GM12865 (cell line): ENCODE measurements around the gene AMELY.
"Not testable (repeated sequence)": the region's sequence is repeated elsewhere in the genome, so short reads cannot be mapped to it uniquely, and the experiment has no call there.

Experiments used
- DNase-seq: peaks from one replicate; pipeline ENCODE4 v3.0.0; 2010; ENCODE audit warnings: low read depth
- H3K4me3 ChIP-seq: 2 replicates; pipeline ENCODE4 v1.5.1; 2011; ENCODE audit warnings: mild to moderate bottlenecking, low read depth, low read length, control low read depth
- CTCF ChIP-seq: IDR thresholded peaks from 2 replicates; pipeline ENCODE4 v1.5.1; 2011; ENCODE audit warnings: low read length, control low read depth, low read depth, inconsistent platforms; ENCODE audit not compliant: insufficient read depth; ENCODE audit errors: missing control alignments

Gene AMELY

GRCh38 chrY:6907591-6907990, 4.0 kb downstream of the AMELY start:
- DNase-seq, result no peak
- no peak overlapping the region for H3K4me3 ChIP-seq
- no peak for TF ChIP-seq CTCF

- DNase-seq, H3K4me3 ChIP-seq: not testable (repeated sequence)
These were observed 9.4 kb downstream of the AMELY start for GRCh38 chrY:6902116-6902515.

- no peak overlapping the region for H3K4me3 ChIP-seq
- TF ChIP-seq CTCF, result no peak
- no peak for DNase-seq
These were observed 16.3 kb downstream of the AMELY start for GRCh38 chrY:6895236-6895635.

GRCh38 chrY:6894496-6894895, 17.1 kb downstream of the AMELY start:
- no peak for TF ChIP-seq CTCF
- no peak for DNase-seq
- H3K4me3 ChIP-seq, result no peak overlapping the region

- no peak overlapping the region for H3K4me3 ChIP-seq
- no peak for TF ChIP-seq CTCF
- no peak for DNase-seq
These were observed 62.2 kb downstream of the AMELY start for GRCh38 chrY:6849384-6849783.

GRCh38 chrY:6842650-6843049, 68.9 kb downstream of the AMELY start:
- H3K4me3 ChIP-seq, DNase-seq: not testable (repeated sequence)
